ENCODE results near the gene ICE2. TPM values are rescaled to one million over a fixed set of nuclear protein-coding genes. Genes with fewer than 3 reads are reported as not detected.

The ICE2 gene
- total RNA-seq, 1 donor from 2014 or later = 26.5 TPM

DNA sequence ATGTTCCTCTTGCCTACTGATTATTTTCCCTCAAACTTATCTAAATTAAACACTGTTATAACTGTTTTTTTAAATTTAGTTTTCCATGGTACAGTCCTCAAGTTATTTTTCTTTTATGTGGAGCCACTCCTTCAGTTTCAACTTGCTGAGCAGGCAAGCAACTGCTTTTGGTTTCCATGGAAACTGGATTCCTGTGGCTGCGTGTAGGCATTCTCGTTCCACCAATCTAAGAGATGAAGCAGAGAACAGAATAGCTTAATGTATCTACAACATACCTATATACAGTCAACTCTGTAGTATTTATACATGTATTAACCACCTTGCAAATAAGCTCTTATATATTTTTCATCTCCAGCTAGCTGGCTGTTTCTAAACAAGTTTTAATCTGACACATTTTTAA is 55.4 kb downstream of the ICE2 start:
- Histone ChIP-seq H4K20me1 (ENCODE audit: insufficient read depth, low read length) (no peaks in the 10 kb centered on the region), H3K9me3 (ENCODE audit: insufficient read depth, low read depth, low read length) (no peaks in the 10 kb centered on the region), H3K9ac (ENCODE audit: low read length) (peak overlapping the region; percentile 32), H3K4me3 (ENCODE audit: insufficient read depth, low read depth, low read length) (no peak overlapping the region), H3K4me1 (ENCODE audit: insufficient read depth, low read length) (peaks cover 42% of the 10 kb centered on the region), H3K36me3 (ENCODE audit: insufficient read depth, low read length) (peaks cover 2% of the 10 kb centered on the region), H3K27me3 (ENCODE audit: insufficient read depth, low read length) (no peaks in the 10 kb centered on the region), H2AFZ (ENCODE audit: low read depth, low read length) (no peak overlapping the region), H3K27ac (ENCODE audit: low read depth, low read length) (peak overlapping the region; percentile 69), H3K4me2 (ENCODE audit: low read length) (peak overlapping the region; percentile 71), H3K79me2 (ENCODE audit: insufficient read depth, low read length) (no peaks in the 10 kb centered on the region)
- Mint-ChIP-seq H3K27me3 (ENCODE audit: low read depth, unreplicated experiment) (no peaks in the 10 kb centered on the region), H3K4me1 (ENCODE audit: low read depth, unreplicated experiment) (peaks cover 56% of the 10 kb centered on the region), H3K27ac (ENCODE audit: unreplicated experiment) (peak overlapping the region; percentile 97), H3K36me3 (ENCODE audit: low read depth, unreplicated experiment) (no peaks in the 10 kb centered on the region), H3K4me3 (ENCODE audit: unreplicated experiment) (peak overlapping the region; percentile 55), H3K9me3 (ENCODE audit: unreplicated experiment) (no peaks in the 10 kb centered on the region)
- TF ChIP-seq, protein P1, sequence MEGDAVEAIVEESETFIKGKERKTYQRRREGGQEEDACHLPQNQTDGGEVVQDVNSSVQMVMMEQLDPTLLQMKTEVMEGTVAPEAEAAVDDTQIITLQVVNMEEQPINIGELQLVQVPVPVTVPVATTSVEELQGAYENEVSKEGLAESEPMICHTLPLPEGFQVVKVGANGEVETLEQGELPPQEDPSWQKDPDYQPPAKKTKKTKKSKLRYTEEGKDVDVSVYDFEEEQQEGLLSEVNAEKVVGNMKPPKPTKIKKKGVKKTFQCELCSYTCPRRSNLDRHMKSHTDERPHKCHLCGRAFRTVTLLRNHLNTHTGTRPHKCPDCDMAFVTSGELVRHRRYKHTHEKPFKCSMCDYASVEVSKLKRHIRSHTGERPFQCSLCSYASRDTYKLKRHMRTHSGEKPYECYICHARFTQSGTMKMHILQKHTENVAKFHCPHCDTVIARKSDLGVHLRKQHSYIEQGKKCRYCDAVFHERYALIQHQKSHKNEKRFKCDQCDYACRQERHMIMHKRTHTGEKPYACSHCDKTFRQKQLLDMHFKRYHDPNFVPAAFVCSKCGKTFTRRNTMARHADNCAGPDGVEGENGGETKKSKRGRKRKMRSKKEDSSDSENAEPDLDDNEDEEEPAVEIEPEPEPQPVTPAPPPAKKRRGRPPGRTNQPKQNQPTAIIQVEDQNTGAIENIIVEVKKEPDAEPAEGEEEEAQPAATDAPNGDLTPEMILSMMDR (IDR thresholded peaks at IDR 0.05; ENCODE audit: insufficient read depth, low read depth, low read length) = no peak
- TF ChIP-seq EZH2 (IDR thresholded peaks at IDR 0.05; ENCODE audit: insufficient read depth, low read length) = no peak
- FAIRE-seq (peak; percentile 97), DNase-seq (ENCODE audit: low read depth) (peak; percentile 88)

DNA sequence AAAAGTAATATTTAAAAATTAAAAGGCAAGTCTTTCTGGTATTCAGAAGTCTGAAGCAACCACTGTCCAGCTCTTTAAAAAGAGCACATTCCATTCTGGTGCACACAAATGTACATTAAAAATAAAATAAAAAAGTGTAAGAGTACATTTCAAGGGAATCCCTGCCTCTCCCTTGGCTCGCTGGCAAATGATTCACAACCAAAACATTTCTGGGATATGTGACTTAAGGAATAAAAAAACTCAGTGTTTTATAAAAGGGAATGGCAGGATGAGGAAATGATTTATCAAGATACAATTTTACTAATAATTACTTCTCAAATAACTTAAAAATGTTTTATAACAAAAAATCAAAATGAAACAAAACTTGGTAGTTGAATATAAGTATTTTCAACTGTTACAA is 57.4 kb downstream of the ICE2 start:
- H3K4me1 ChIP-seq (ENCODE audit: insufficient read depth, low read length) = peaks cover 35% of the 10 kb centered on the region
- peaks cover 51% of the 10 kb centered on the region for H3K4me1 Mint-ChIP-seq (ENCODE audit: low read depth, unreplicated experiment)
- no peaks in the 10 kb centered on the region for H3K9me3 ChIP-seq (ENCODE audit: insufficient read depth, low read depth, low read length)
- H3K9me3 Mint-ChIP-seq (ENCODE audit: unreplicated experiment) = no peaks in the 10 kb centered on the region
- no peaks in the 10 kb centered on the region for H3K27me3 ChIP-seq (ENCODE audit: insufficient read depth, low read length)
- H3K27me3 Mint-ChIP-seq (ENCODE audit: low read depth, unreplicated experiment) = no peaks in the 10 kb centered on the region
- DNase-seq (ENCODE audit: low read depth) (peak; percentile 77), FAIRE-seq (no peak)
- H3K4me3 Mint-ChIP-seq (ENCODE audit: unreplicated experiment) = no peak overlapping the region
- peak overlapping the region; percentile 80 for H3K27ac ChIP-seq (ENCODE audit: low read depth, low read length)
- H3K27ac Mint-ChIP-seq (ENCODE audit: unreplicated experiment) = peak overlapping the region; percentile 59
- no peak for TF ChIP-seq EZH2 (IDR thresholded peaks at IDR 0.05; ENCODE audit: insufficient read depth, low read length)
- TF ChIP-seq, protein P1 (IDR thresholded peaks at IDR 0.05; ENCODE audit: insufficient read depth, low read depth, low read length) = no peak
- no peaks in the 10 kb centered on the region for H4K20me1 ChIP-seq (ENCODE audit: insufficient read depth, low read length)
- H3K36me3 ChIP-seq (ENCODE audit: insufficient read depth, low read length) = no peaks in the 10 kb centered on the region
- H3K36me3 Mint-ChIP-seq (ENCODE audit: low read depth, unreplicated experiment) = no peaks in the 10 kb centered on the region
- H3K4me2 ChIP-seq (ENCODE audit: low read length) = peak overlapping the region; percentile 47
- H2AFZ ChIP-seq (ENCODE audit: low read depth, low read length) = no peak overlapping the region
- H3K9ac ChIP-seq (ENCODE audit: low read length) = peak overlapping the region; percentile 37
- no peaks in the 10 kb centered on the region for H3K79me2 ChIP-seq (ENCODE audit: insufficient read depth, low read length)
- H3K4me3 ChIP-seq (ENCODE audit: insufficient read depth, low read depth, low read length) = no peak overlapping the region

DNA sequence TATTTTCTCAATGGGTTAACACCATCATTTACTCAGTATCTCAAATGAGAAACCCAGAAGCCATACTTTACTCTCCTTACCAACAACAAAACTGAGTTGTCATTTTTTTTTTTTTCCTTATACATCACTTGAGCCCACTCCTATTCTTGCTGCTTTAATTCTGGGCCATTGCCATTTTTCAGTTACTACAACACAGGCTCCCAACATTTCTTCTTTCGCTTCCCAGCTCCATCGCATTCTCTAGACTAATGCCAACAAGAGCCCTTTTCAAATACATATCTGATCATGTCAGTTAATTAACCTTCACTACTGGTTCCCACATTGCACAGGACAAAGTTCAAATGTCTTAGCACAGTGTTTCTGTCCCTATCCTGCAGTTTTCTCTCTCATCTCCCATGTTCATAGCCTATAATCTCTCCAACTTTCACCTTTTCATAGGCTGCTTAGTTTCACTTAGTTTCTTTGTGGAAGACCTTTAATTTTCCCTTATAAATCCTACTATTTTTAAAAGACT is 58.7 kb downstream of the ICE2 start:
- Histone ChIP-seq H3K27me3 (ENCODE audit: insufficient read depth, low read length) (no peaks in the 10 kb centered on the region), H4K20me1 (ENCODE audit: insufficient read depth, low read length) (no peaks in the 10 kb centered on the region), H3K9ac (ENCODE audit: low read length) (no peak overlapping the region), H3K36me3 (ENCODE audit: insufficient read depth, low read length) (no peaks in the 10 kb centered on the region), H3K9me3 (ENCODE audit: insufficient read depth, low read depth, low read length) (no peaks in the 10 kb centered on the region), H3K27ac (ENCODE audit: low read depth, low read length) (no peak overlapping the region), H3K4me3 (ENCODE audit: insufficient read depth, low read depth, low read length) (no peak overlapping the region), H3K4me2 (ENCODE audit: low read length) (no peak overlapping the region), H3K4me1 (ENCODE audit: insufficient read depth, low read length) (peaks cover 35% of the 10 kb centered on the region), H3K79me2 (ENCODE audit: insufficient read depth, low read length) (no peaks in the 10 kb centered on the region), H2AFZ (ENCODE audit: low read depth, low read length) (no peak overlapping the region)
- Mint-ChIP-seq H3K9me3 (ENCODE audit: unreplicated experiment) (no peaks in the 10 kb centered on the region), H3K27me3 (ENCODE audit: low read depth, unreplicated experiment) (no peaks in the 10 kb centered on the region), H3K4me3 (ENCODE audit: unreplicated experiment) (no peak overlapping the region), H3K4me1 (ENCODE audit: low read depth, unreplicated experiment) (peaks cover 49% of the 10 kb centered on the region), H3K27ac (ENCODE audit: unreplicated experiment) (peak overlapping the region; percentile 59), H3K36me3 (ENCODE audit: low read depth, unreplicated experiment) (no peaks in the 10 kb centered on the region)
- DNase-seq (ENCODE audit: low read depth) (no peak), FAIRE-seq (no peak)
- TF ChIP-seq, protein P1 (IDR thresholded peaks at IDR 0.05; ENCODE audit: insufficient read depth, low read depth, low read length) = no peak
- TF ChIP-seq EZH2 (IDR thresholded peaks at IDR 0.05; ENCODE audit: insufficient read depth, low read length) = no peak

Measured in astrocyte (in vitro differentiated cells and primary cell).